ENCODE results near the gene SCMH1.
"Not testable (repeated sequence)": the region's sequence is repeated elsewhere in the genome, so short reads cannot be mapped to it uniquely, and the experiment has no call there.

The SCMH1 gene

GRCh38 chr1:41241749-41242341 lies at the start of gene SCMH1:
Gene SCMH1, minus strand, starts transcription at chr1:41242306. Its CDS starts 56,173 bp downstream, at chr1:41186133.
- peak; percentile 57 for DNase-seq

- no peak for DNase-seq
Measured at GRCh38 chr1:41291195-41291594, 49.1 kb upstream of the SCMH1 start.

- DNase-seq: no peak
Measured at GRCh38 chr1:41289196-41289595, 47.1 kb upstream of the SCMH1 start.

- peak; percentile 9 for DNase-seq
Measured at GRCh38 chr1:41286992-41287391, 44.9 kb upstream of the SCMH1 start.

GRCh38 chr1:41286486-41286885 lies 44.4 kb upstream of the SCMH1 start:
- DNase-seq: no peak

GRCh38 chr1:41285818-41286217 lies 43.7 kb upstream of the SCMH1 start:
- no peak for DNase-seq

GRCh38 chr1:41284121-41284520 lies 42.0 kb upstream of the SCMH1 start:
- DNase-seq: no peak

- DNase-seq: peak; percentile 24
Measured at GRCh38 chr1:41282679-41283317, 40.7 kb upstream of the SCMH1 start.

GRCh38 chr1:41281334-41281733 lies 39.2 kb upstream of the SCMH1 start:
- DNase-seq: no peak

GRCh38 chr1:41280202-41281032 lies 38.3 kb upstream of the SCMH1 start:
- no peak for DNase-seq

- no peak for DNase-seq
Measured at GRCh38 chr1:41278076-41278475, 36.0 kb upstream of the SCMH1 start.

- DNase-seq: no peak
Measured at GRCh38 chr1:41277371-41277975, 35.4 kb upstream of the SCMH1 start.

- no peak for DNase-seq
Measured at GRCh38 chr1:41275831-41276230, 33.7 kb upstream of the SCMH1 start.

GRCh38 chr1:41274752-41275545 lies 32.8 kb upstream of the SCMH1 start:
- peak; percentile 9 for DNase-seq

GRCh38 chr1:41272601-41273000 lies 30.5 kb upstream of the SCMH1 start:
- no peak for DNase-seq

GRCh38 chr1:41268154-41268770 lies 26.2 kb upstream of the SCMH1 start:
- DNase-seq: peak; percentile 65

GRCh38 chr1:41261926-41262618 lies 20.0 kb upstream of the SCMH1 start:
- no peak for DNase-seq

GRCh38 chr1:41260768-41261167 lies 18.7 kb upstream of the SCMH1 start:
- no peak for DNase-seq

- no peak for DNase-seq
Measured at GRCh38 chr1:41259221-41259620, 17.1 kb upstream of the SCMH1 start.

GRCh38 chr1:41255978-41256377 lies 13.9 kb upstream of the SCMH1 start:
- peak; percentile 62 for DNase-seq

- DNase-seq: not testable (repeated sequence)
Measured at GRCh38 chr1:41251120-41251519, 9.0 kb upstream of the SCMH1 start.

- DNase-seq: no peak
Measured at GRCh38 chr1:41249319-41249718, 7.2 kb upstream of the SCMH1 start.
